Measurements from ENCODE around the gene TUBGCP3.
"Not testable (repeated sequence)": the region's sequence is repeated elsewhere in the genome, so short reads cannot be mapped to it uniquely, and the experiment has no call there.

The TUBGCP3 gene, protein sequence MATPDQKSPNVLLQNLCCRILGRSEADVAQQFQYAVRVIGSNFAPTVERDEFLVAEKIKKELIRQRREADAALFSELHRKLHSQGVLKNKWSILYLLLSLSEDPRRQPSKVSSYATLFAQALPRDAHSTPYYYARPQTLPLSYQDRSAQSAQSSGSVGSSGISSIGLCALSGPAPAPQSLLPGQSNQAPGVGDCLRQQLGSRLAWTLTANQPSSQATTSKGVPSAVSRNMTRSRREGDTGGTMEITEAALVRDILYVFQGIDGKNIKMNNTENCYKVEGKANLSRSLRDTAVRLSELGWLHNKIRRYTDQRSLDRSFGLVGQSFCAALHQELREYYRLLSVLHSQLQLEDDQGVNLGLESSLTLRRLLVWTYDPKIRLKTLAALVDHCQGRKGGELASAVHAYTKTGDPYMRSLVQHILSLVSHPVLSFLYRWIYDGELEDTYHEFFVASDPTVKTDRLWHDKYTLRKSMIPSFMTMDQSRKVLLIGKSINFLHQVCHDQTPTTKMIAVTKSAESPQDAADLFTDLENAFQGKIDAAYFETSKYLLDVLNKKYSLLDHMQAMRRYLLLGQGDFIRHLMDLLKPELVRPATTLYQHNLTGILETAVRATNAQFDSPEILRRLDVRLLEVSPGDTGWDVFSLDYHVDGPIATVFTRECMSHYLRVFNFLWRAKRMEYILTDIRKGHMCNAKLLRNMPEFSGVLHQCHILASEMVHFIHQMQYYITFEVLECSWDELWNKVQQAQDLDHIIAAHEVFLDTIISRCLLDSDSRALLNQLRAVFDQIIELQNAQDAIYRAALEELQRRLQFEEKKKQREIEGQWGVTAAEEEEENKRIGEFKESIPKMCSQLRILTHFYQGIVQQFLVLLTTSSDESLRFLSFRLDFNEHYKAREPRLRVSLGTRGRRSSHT

DNA sequence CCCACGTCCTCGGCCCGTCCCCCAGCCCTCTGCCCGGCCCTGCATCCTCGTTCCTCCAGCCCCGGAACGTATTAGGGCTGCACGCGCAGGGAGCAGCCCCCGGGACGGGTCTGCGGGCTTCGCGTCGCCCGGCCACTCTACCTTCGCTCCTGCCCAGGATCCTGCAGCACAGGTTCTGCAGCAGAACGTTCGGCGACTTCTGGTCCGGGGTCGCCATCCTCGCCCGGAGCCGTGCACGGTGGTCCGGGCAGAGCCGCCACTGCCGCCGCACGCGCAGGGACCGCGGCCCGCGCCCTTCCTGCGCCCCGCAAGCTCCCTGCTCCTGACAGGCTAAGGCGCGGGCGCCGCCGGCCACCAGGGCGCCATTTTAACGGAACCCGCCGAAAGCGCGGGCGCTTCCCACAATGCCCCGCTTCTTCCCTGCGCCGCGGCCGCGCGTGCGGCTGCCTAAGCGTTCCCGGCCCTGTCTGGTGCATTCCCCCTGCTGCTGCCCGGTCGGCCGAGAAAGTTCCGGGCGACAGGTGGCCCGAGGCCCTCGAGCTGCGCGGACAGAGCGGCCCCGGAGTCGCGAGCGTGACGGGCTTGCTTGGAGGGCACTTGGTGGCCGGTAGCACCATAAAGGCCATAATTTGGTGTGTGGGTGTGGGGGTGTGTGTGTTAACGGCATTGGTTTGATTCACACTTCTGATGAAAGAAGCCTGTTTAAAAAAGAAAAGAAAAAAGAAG lies at the start of gene TUBGCP3:
TUBGCP3 (minus strand) TSS at position 390 of the 726 bp plus-strand sequence; CDS start at position 217, 173 bp downstream.
- peak; percentile 75 for DNase-seq

DNA sequence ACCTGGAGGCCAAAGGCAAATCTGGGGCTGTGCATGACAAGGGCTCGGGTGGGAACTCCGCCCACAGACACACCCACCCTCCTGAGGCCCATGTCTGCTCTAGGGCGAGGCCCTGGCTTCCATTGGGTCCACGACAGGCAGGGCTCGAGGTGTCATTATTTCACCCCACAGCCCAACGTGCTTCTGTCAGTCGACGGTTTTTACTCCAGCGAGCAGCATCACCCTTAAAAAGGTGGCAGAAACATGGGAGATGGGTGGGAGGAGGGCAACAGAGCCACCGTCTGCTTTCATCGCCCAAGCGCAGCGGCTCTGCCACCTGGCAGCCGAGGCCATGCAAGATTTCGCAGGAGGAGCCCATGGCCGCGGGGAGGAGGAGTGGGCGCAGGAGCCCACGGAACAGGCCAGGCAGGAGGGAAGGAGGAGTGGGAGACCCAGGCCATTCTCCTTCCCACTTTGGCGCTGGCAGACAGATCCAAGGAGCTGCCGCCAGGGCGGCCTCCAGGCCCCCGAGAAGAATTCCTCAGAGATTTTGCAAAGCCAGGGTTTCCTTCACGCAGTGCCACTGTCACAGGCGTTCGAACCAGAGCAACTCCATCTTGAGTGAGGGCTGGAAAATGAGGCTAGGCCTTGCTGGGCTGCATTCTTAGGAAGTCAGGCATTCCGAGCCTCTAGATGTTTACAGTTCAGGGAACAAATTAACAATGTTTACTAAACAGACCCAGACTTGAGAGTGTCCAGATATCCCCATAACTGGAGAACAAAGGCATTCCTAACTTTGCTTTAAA lies 49.3 kb upstream of the TUBGCP3 start:
- no peak for DNase-seq

DNA sequence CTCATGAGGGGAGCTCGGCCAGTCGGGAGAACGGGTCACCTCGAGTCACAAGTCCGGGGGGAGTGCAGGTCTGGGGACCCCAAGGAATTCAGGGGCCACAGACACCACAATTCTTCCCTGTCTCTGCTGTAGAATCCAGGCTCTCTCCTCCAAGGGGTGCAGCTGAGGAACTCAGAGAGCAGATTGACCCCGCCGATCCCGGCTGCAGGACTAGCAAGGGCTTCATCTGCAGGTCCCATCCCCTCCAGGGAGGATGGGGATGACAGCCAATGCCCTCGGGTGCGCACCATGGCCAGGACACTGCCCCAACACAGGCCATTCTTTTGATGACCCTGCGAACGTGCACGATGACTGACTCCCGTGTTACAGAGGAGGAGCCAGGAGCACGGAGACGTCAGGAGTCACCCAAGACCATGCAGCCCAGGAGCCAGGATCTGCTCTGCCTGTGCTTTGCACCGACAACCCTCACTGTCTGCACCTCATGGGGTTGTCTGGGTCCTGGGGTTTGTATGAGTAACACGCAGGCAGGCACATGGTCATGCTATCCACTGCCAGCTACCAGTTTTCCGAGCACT lies 48.5 kb upstream of the TUBGCP3 start:
- no peak for DNase-seq

DNA sequence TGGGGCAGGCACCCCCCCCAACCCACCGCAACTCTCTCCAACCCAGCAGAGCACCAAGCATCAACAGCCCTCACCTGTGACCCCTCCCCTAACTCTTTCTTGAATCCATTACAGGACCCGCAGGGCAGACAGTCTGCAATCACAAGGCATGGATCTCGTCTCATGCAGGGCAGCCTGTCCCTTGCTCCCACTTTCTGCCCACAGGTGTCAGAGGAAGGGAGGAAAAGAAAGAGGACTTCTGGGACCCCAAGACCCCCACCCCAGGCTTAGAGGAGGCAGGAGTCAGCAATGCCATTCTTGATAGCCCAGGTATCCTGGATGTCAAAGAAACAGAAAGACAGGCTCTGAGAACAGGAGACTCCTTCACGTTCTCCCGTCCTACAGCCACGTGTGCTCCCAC lies 47.4 kb upstream of the TUBGCP3 start:
- DNase-seq = no peak

- DNase-seq = no peak
Observed at GRCh38 chr13:112634102-112634501, 46.1 kb upstream of the TUBGCP3 start.

GRCh38 chr13:112630226-112630625 lies 42.3 kb upstream of the TUBGCP3 start:
- DNase-seq = not testable (repeated sequence)

DNA sequence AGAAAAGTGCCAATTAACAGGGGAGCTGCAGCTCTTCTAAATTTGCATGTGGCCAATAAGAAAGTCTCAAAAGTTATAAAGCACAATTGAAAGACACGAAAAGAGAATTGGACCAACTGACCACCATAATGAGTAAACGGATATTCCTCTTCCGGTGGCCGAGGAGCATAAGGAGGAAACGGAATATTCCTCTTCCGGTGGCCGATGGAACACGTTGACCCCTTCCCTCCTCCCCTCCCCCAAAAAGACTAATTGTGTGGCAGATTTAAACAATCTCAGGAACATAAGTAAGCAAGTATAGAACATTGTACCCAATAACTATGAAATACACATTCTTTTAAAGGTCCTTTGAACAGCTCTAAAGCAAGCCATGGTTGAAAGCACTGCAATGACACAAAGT lies 41.2 kb upstream of the TUBGCP3 start:
- no peak for DNase-seq

GRCh38 chr13:112627613-112628012 lies 39.7 kb upstream of the TUBGCP3 start:
- not testable (repeated sequence) for DNase-seq

GRCh38 chr13:112627161-112627560 lies 39.2 kb upstream of the TUBGCP3 start:
- DNase-seq = no peak

DNA sequence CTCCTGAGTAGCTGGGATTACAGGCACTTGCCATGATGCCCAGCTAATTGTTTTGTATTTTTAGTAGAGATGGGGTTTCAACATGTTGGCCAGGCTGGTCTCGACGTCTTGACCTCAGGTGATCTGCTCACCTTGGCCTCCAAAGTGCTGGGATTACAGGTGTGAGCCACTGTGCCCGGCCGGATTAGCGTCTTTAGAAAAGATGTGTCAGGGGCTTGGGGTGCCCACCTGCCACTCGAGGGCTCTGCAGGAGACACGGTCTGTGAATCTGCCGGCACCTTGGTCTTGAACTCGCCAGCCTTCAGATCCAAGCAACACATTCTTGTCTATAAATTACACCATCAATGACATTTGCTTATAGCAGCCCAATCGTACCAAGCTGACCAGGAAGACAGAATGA lies 38.8 kb upstream of the TUBGCP3 start:
- DNase-seq = no peak

- DNase-seq = no peak
Observed at GRCh38 chr13:112626124-112626523, 38.2 kb upstream of the TUBGCP3 start.

DNA sequence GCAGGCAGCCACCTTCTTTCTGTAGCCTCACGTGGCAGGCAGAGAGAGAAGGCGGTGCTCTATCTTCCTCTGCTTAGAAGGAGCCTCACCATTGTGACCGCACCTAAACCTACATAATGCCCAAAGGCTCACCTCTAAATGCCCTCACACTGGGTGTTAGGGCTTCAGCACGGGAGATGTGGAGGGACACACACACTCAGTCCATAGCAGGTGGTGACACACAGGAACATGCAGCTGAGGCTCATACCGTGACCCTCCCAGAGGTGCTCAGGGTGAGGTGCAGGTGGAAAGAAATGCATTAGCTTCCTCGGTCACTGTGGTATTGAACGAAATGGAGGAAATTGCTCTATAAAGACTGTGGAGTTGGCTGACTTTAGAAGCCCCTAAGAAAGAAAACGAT lies 37.7 kb upstream of the TUBGCP3 start:
- DNase-seq = no peak

DNA sequence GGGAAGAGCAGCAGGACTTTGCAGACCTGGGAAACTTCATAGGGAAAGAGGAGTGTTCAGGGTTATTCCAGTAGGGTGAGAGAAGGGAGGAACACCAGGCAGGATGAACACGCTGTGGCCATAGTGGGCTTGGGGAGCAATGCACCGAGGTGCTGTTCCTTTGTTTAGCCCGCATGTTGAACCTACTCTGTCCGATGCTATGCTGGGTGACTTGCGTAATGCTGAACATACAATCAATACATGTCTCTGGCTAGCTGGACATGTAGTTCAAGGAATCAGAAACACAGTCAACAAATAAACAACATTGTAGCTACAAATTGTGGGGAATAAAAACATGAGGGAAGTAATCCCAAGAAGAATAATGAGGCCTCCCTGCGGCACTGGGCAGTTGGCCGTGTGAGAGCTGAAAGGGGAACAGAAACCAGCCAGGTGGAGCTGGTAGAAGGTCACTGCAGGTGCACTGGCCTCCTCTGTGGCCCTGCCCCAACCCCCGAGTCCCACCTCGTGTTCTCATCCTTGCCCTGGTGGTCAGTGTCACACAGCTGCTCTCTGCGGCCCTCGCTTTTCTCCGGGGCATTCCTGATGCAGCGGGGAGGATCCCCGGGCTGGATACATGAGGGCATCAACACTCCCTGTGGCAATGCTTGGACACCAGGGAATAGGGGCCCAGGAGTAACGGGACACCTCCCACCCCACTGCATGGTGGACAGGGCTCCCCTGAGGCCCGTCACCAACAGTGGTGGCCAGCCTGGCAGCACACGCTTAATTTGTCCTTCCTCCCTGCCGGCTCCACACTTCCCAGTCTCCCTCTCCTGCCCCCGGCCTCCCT lies 36.9 kb upstream of the TUBGCP3 start:
- no peak for DNase-seq

- DNase-seq = no peak
Observed at GRCh38 chr13:112624040-112624439, 36.1 kb upstream of the TUBGCP3 start.

- DNase-seq = no peak
Observed at GRCh38 chr13:112623051-112623711, 35.2 kb upstream of the TUBGCP3 start.

DNA sequence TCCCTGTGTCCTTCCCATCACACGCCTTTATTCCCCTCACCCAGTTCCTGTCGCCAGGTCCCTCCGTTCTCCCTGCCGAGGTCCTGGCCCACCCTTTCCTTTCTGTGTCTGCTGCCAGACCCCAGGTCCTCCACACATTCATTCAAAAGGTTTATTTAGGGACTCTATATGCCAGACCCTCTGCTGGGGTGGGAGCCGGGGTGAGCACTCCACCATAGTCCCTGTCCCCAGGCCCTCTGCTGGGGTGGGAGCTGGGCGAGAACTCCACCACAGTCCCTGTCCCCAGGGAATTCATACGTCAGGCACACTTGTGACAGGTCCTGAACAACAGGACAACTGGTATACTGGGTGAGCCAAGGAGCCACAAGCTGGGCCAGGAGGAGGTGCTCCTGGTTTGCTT lies 34.4 kb upstream of the TUBGCP3 start:
- DNase-seq = no peak

- DNase-seq = no peak
Observed at GRCh38 chr13:112619730-112620631, 32.0 kb upstream of the TUBGCP3 start.

GRCh38 chr13:112618501-112618900 lies 30.5 kb upstream of the TUBGCP3 start:
- DNase-seq = no peak

DNA sequence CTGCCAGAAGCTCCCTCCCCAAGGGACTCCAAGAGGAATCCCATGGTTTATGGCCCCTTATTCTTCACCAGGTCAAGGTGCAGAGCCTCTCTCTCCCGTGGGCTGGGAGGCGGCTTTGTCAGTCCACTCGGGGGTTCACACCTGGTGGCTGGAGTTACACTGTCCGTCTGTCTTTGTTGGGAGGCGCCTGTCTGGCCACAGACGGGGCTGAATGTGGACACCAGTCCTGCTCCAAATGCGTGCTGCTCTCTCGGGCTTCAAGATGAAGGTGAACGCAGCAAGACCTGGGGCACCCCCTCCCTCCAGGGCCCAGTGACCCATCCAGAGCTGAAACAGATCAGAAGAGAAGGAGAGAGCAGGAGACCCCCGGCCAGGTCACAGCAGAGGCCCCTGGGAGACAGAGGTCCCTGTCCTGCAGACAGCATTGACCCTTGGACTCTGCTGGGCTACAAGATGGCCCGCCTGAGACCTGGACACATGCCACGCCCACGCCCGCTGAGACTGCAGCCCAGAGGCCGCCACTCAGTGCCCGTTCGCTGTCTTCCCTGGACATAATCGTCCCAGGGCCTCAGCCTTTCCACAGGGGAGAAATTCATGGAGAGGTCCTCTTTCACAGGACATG lies 29.9 kb upstream of the TUBGCP3 start:
- no peak for DNase-seq
